ENCODE measurements around the gene OVCH1. TPM values are rescaled to one million over a fixed set of nuclear protein-coding genes. Genes with fewer than 3 reads are reported as not detected.

The OVCH1 gene
- total RNA-seq, 1 experiment from 2014 or later: not detected

GRCh38 chr12:29537298-29537697, 39.8 kb upstream of the OVCH1 start:
- Mint-ChIP-seq H3K36me3 (ENCODE audit: insufficient read depth, unreplicated experiment) (no peaks in the 10 kb centered on the region), H3K9me3 (ENCODE audit: unreplicated experiment) (no peaks in the 10 kb centered on the region), H3K4me3 (ENCODE audit: unreplicated experiment) (no peak overlapping the region), H3K27ac (ENCODE audit: unreplicated experiment) (no peak overlapping the region), H3K27me3 (ENCODE audit: insufficient read depth, unreplicated experiment) (peaks cover 8% of the 10 kb centered on the region), H3K4me1 (ENCODE audit: low read depth, unreplicated experiment) (no peaks in the 10 kb centered on the region)
- BruUV-seq (replicated peaks): no TSS peak
- no peak overlapping the region for H3K4me3 ChIP-seq (ENCODE audit: low read depth, low read length)
- no peak for TF ChIP-seq CTCF (IDR thresholded peaks at IDR 0.05; ENCODE audit: insufficient read depth in 1 of 2, low read depth in 1 of 2, low read length in 1 of 2, severe bottlenecking in 1 of 2, unreplicated experiment in 1 of 2)
- no peak for DNase-seq
- H3K27me3 ChIP-seq (replicated peaks; ENCODE audit: control insufficient read depth, insufficient read depth, low read length): no peaks in the 10 kb centered on the region; the same call in 1 of the 2 replicates
- CTCF ChIA-PET: no interaction called here
- POLR2A ChIA-PET: no interaction called here
- intact Hi-C loops (cut with micrococcal nuclease; ENCODE audit: unreplicated experiment): no loop called here
- H3K36me3 ChIP-seq (ENCODE audit: control insufficient read depth, insufficient read depth, low read length): no peaks in the 10 kb centered on the region
- no peaks in the 10 kb centered on the region for H3K4me1 ChIP-seq
- H3K9me3 ChIP-seq: no peaks in the 10 kb centered on the region

- H3K4me3 ChIP-seq (ENCODE audit: low read depth, low read length): no peak overlapping the region
- POLR2A ChIA-PET: no interaction called here
- no peaks in the 10 kb centered on the region for H3K36me3 ChIP-seq (ENCODE audit: control insufficient read depth, insufficient read depth, low read length)
Observed at GRCh38 chr12:29534935-29535334, 37.4 kb upstream of the OVCH1 start.

GRCh38 chr12:29533815-29534489, 36.5 kb upstream of the OVCH1 start:
- H3K9me3 ChIP-seq: no peaks in the 10 kb centered on the region
- intact Hi-C loops (cut with micrococcal nuclease; ENCODE audit: unreplicated experiment): no loop called here
- H3K4me3 ChIP-seq (ENCODE audit: low read depth, low read length): no peak overlapping the region
- POLR2A ChIA-PET: no interaction called here
- H3K9me3 Mint-ChIP-seq (ENCODE audit: unreplicated experiment): no peaks in the 10 kb centered on the region
- BruUV-seq (replicated peaks): no TSS peak
- no peaks in the 10 kb centered on the region; the same call in 1 of the 2 replicates for H3K27me3 ChIP-seq (replicated peaks; ENCODE audit: control insufficient read depth, insufficient read depth, low read length)
- H3K36me3 Mint-ChIP-seq (ENCODE audit: insufficient read depth, unreplicated experiment): no peaks in the 10 kb centered on the region
- CTCF ChIA-PET: no interaction called here
- no peaks in the 10 kb centered on the region for H3K36me3 ChIP-seq (ENCODE audit: control insufficient read depth, insufficient read depth, low read length)
- no peak overlapping the region for H3K27ac Mint-ChIP-seq (ENCODE audit: unreplicated experiment)
- DNase-seq: no peak
- no peaks in the 10 kb centered on the region for H3K4me1 Mint-ChIP-seq (ENCODE audit: low read depth, unreplicated experiment)
- no peaks in the 10 kb centered on the region for H3K4me1 ChIP-seq
- H3K4me3 Mint-ChIP-seq (ENCODE audit: unreplicated experiment): no peak overlapping the region
- no peak for TF ChIP-seq CTCF (IDR thresholded peaks at IDR 0.05; ENCODE audit: insufficient read depth in 1 of 2, low read depth in 1 of 2, low read length in 1 of 2, severe bottlenecking in 1 of 2, unreplicated experiment in 1 of 2)
- H3K27me3 Mint-ChIP-seq (ENCODE audit: insufficient read depth, unreplicated experiment): peaks cover 20% of the 10 kb centered on the region

More at GRCh38 chr12:29534935-29535334, 37.4 kb upstream of the OVCH1 start:
- no peak for TF ChIP-seq CTCF (IDR thresholded peaks at IDR 0.05; ENCODE audit: insufficient read depth in 1 of 2, low read depth in 1 of 2, low read length in 1 of 2, severe bottlenecking in 1 of 2, unreplicated experiment in 1 of 2)
- no peak overlapping the region for H3K27ac Mint-ChIP-seq (ENCODE audit: unreplicated experiment)
- CTCF ChIA-PET: no interaction called here
- no TSS peak for BruUV-seq (replicated peaks)
- H3K27me3 Mint-ChIP-seq (ENCODE audit: insufficient read depth, unreplicated experiment): peaks cover 20% of the 10 kb centered on the region
- no peaks in the 10 kb centered on the region for H3K36me3 Mint-ChIP-seq (ENCODE audit: insufficient read depth, unreplicated experiment)
- H3K4me1 Mint-ChIP-seq (ENCODE audit: low read depth, unreplicated experiment): no peaks in the 10 kb centered on the region
- no peak overlapping the region for H3K4me3 Mint-ChIP-seq (ENCODE audit: unreplicated experiment)
- H3K9me3 Mint-ChIP-seq (ENCODE audit: unreplicated experiment): no peaks in the 10 kb centered on the region
- no peak for DNase-seq
- intact Hi-C loops (cut with micrococcal nuclease; ENCODE audit: unreplicated experiment): no loop called here
- no peaks in the 10 kb centered on the region; the same call in 1 of the 2 replicates for H3K27me3 ChIP-seq (replicated peaks; ENCODE audit: control insufficient read depth, insufficient read depth, low read length)
- no peaks in the 10 kb centered on the region for H3K9me3 ChIP-seq
- no peaks in the 10 kb centered on the region for H3K4me1 ChIP-seq
